Measurements from ENCODE around the gene PPFIA4.

PPFIA4 gene

GRCh38 chr1:203031467-203031866 lies 5.2 kb downstream of the PPFIA4 start:
- H3K27ac ChIP-seq: no peak overlapping the region
- no peaks in the 10 kb centered on the region for H3K27me3 ChIP-seq (ENCODE audit: insufficient read depth, low read depth, severe bottlenecking)
- no peaks in the 10 kb centered on the region for H3K9me3 ChIP-seq (ENCODE audit: severe bottlenecking)
- H3K4me3 ChIP-seq (ENCODE audit: low read depth, low read length): no peak overlapping the region
- peak; percentile 20 for DNase-seq
- TF ChIP-seq CTCF (IDR thresholded peaks at IDR 0.05; ENCODE audit: low read depth, low read length): peak; percentile 73
- peaks cover 20% of the 10 kb centered on the region for H3K36me3 ChIP-seq

GRCh38 chr1:203033287-203033686 lies 7.0 kb downstream of the PPFIA4 start:
- no peak overlapping the region for H3K4me3 ChIP-seq (ENCODE audit: low read depth, low read length)
- no peaks in the 10 kb centered on the region for H3K27me3 ChIP-seq (ENCODE audit: insufficient read depth, low read depth, severe bottlenecking)
- no peak for DNase-seq
- no peaks in the 10 kb centered on the region for H3K9me3 ChIP-seq (ENCODE audit: severe bottlenecking)
- H3K27ac ChIP-seq: no peak overlapping the region
- peaks cover 20% of the 10 kb centered on the region for H3K36me3 ChIP-seq
- no peak for TF ChIP-seq CTCF (IDR thresholded peaks at IDR 0.05; ENCODE audit: low read depth, low read length)

- no peaks in the 10 kb centered on the region for H3K9me3 ChIP-seq (ENCODE audit: severe bottlenecking)
- H3K27me3 ChIP-seq (ENCODE audit: insufficient read depth, low read depth, severe bottlenecking): no peaks in the 10 kb centered on the region
- H3K36me3 ChIP-seq: peaks cover 24% of the 10 kb centered on the region
- TF ChIP-seq CTCF (IDR thresholded peaks at IDR 0.05; ENCODE audit: low read depth, low read length): no peak
- H3K4me3 ChIP-seq (ENCODE audit: low read depth, low read length): no peak overlapping the region
- no peak for DNase-seq
- H3K27ac ChIP-seq: no peak overlapping the region
Measured at GRCh38 chr1:203033917-203034316, 7.6 kb downstream of the PPFIA4 start.

GRCh38 chr1:203034422-203035110 lies 8.3 kb downstream of the PPFIA4 start:
- Histone ChIP-seq H3K9me3 (ENCODE audit: severe bottlenecking) (no peaks in the 10 kb centered on the region), H3K4me3 (ENCODE audit: low read depth, low read length) (no peak overlapping the region), H3K36me3 (peaks cover 30% of the 10 kb centered on the region), H3K27ac (no peak overlapping the region), H3K27me3 (ENCODE audit: insufficient read depth, low read depth, severe bottlenecking) (no peaks in the 10 kb centered on the region)
- no peak for DNase-seq
- no peak for TF ChIP-seq CTCF (IDR thresholded peaks at IDR 0.05; ENCODE audit: low read depth, low read length)

GRCh38 chr1:203035111-203036000 lies 9.1 kb downstream of the PPFIA4 start:
- 0 out of 2 replicates have a peak, but pooled peaks have one; percentile 12 for TF ChIP-seq CTCF (IDR thresholded peaks at IDR 0.05; ENCODE audit: low read depth, low read length)
- Histone ChIP-seq H3K27me3 (ENCODE audit: insufficient read depth, low read depth, severe bottlenecking) (no peaks in the 10 kb centered on the region), H3K9me3 (ENCODE audit: severe bottlenecking) (no peaks in the 10 kb centered on the region), H3K4me3 (ENCODE audit: low read depth, low read length) (no peak overlapping the region), H3K27ac (peak overlapping the region; percentile 34), H3K36me3 (peaks cover 30% of the 10 kb centered on the region)
- peak; percentile 49 for DNase-seq
